H9 (cell line): ENCODE measurements around the gene UPF1. TPM values are rescaled to one million over a fixed set of nuclear protein-coding genes. Genes with fewer than 3 reads are reported as not detected.

Source experiments
- DNase-seq: peaks from one replicate; pipeline ENCODE4 v3.0.0-alpha.2; 2017
- H2AFZ ChIP-seq: one replicate; pipeline ENCODE4 v1.6.1; 2013; ENCODE audit warnings: mild to moderate bottlenecking, low read length, control low read depth, moderate library complexity
- H2AK5ac ChIP-seq: 2 replicates; pipeline ENCODE4 v1.6.1; 2013; ENCODE audit warnings: low read length, control low read depth, mixed read lengths; ENCODE audit not compliant: insufficient read length
- H2BK120ac ChIP-seq: one replicate; pipeline ENCODE4 v1.6.1; 2013; ENCODE audit warnings: low read depth, mild to moderate bottlenecking, low read length, control low read depth, inconsistent platforms; ENCODE audit not compliant: poor library complexity, severe bottlenecking
- H2BK12ac ChIP-seq: 2 replicates; pipeline ENCODE4 v1.6.1; 2013; ENCODE audit warnings: low read length, control low read depth, mixed read lengths, low read depth; ENCODE audit not compliant: insufficient read length
- H2BK15ac ChIP-seq: 2 replicates; pipeline ENCODE4 v1.6.1; 2013; ENCODE audit warnings: low read depth, low read length, control low read depth
- H2BK20ac ChIP-seq: one replicate; pipeline ENCODE4 v1.6.1; 2013; ENCODE audit warnings: low read depth, mild to moderate bottlenecking, low read length, control low read depth, inconsistent platforms; ENCODE audit not compliant: poor library complexity, severe bottlenecking
- H2BK5ac ChIP-seq: 2 replicates; pipeline ENCODE4 v1.6.1; 2013; ENCODE audit warnings: low read length, control low read depth, mixed read lengths; ENCODE audit not compliant: insufficient read length
- H3K14ac ChIP-seq: 2 replicates; pipeline ENCODE4 v1.6.1; 2013; ENCODE audit warnings: low read length, control low read depth; ENCODE audit not compliant: insufficient read depth
- H3K18ac ChIP-seq: 2 replicates; pipeline ENCODE4 v1.6.1; 2013; ENCODE audit warnings: low read depth, mild to moderate bottlenecking, mixed read lengths, low read length, control low read depth; ENCODE audit not compliant: insufficient read length
- H3K23ac ChIP-seq: 2 replicates; pipeline ENCODE4 v1.6.1; 2013; ENCODE audit warnings: low read length, control low read depth, mixed read lengths, low read depth; ENCODE audit not compliant: insufficient read length
- H3K23me2 ChIP-seq: 2 replicates; pipeline ENCODE4 v1.6.1; 2013; ENCODE audit warnings: low read depth, mild to moderate bottlenecking, mixed read lengths, low read length, control low read depth; ENCODE audit not compliant: insufficient read length, poor library complexity, severe bottlenecking
- H3K27ac ChIP-seq: 2 replicates; pipeline ENCODE4 v1.5.1; 2013; ENCODE audit warnings: low read length, control low read depth, mixed read lengths, low read depth; ENCODE audit not compliant: insufficient read length
- H3K27me3 ChIP-seq: 2 replicates; pipeline ENCODE4 v1.6.1; 2013; ENCODE audit warnings: low read length, control low read depth, inconsistent platforms; ENCODE audit not compliant: insufficient read depth
- H3K4ac ChIP-seq: 2 replicates; pipeline ENCODE4 v1.6.1; 2013; ENCODE audit warnings: low read depth, mild to moderate bottlenecking, control low read depth, inconsistent platforms, low read length, moderate library complexity
- H3K4me1 ChIP-seq: 2 replicates; pipeline ENCODE4 v1.6.1; 2013; ENCODE audit warnings: low read length, control low read depth, inconsistent platforms; ENCODE audit not compliant: insufficient read depth
- H3K4me2 ChIP-seq: 2 replicates; pipeline ENCODE4 v1.6.1; 2013; ENCODE audit warnings: low read length, control low read depth, mixed read lengths; ENCODE audit not compliant: insufficient read length, insufficient read depth
- H3K56ac ChIP-seq: 2 replicates; pipeline ENCODE4 v1.6.1; 2013; ENCODE audit warnings: low read depth, mild to moderate bottlenecking, mixed read lengths, low read length, control low read depth; ENCODE audit not compliant: insufficient read length
- H3K79me1 ChIP-seq: 2 replicates; pipeline ENCODE4 v1.6.1; 2013; ENCODE audit warnings: low read depth, mild to moderate bottlenecking, moderate library complexity, low read length, control low read depth, inconsistent platforms; ENCODE audit not compliant: insufficient read depth, poor library complexity, severe bottlenecking
- H3K79me2 ChIP-seq: 2 replicates; pipeline ENCODE4 v1.6.1; 2013; ENCODE audit warnings: low read length, control low read depth, inconsistent platforms; ENCODE audit not compliant: insufficient read depth
- H3K9ac ChIP-seq: 2 replicates; pipeline ENCODE4 v1.6.1; 2013; ENCODE audit warnings: low read length, control low read depth, mixed read lengths; ENCODE audit not compliant: insufficient read length; ENCODE audit errors: extremely low read depth
- H3K9me3 ChIP-seq: one replicate; pipeline ENCODE4 v1.6.1; 2013; ENCODE audit warnings: low read depth, low read length, inconsistent platforms; ENCODE audit not compliant: control insufficient read depth
- H3T11ph ChIP-seq: one replicate; pipeline ENCODE4 v1.6.1; 2013; ENCODE audit warnings: mild to moderate bottlenecking, low read length, control low read depth, inconsistent platforms
- H4K20me1 ChIP-seq: one replicate; pipeline ENCODE4 v1.6.1; 2013; ENCODE audit not compliant: control insufficient read depth, insufficient read length, insufficient read depth
- H4K5ac ChIP-seq: 2 replicates; pipeline ENCODE4 v1.6.1; 2013; ENCODE audit warnings: low read depth, mild to moderate bottlenecking, mixed read lengths, low read length, control low read depth; ENCODE audit not compliant: insufficient read length
- H4K8ac ChIP-seq: replicated peaks from 2 replicates; pipeline ENCODE4 v1.6.1; 2013; ENCODE audit warnings: low read length, control low read depth, mixed read lengths, low read depth; ENCODE audit not compliant: insufficient read length
- H4K91ac ChIP-seq: 2 replicates; pipeline ENCODE4 v1.6.1; 2013; ENCODE audit warnings: low read depth, mild to moderate bottlenecking, moderate library complexity, mixed read lengths, low read length, control low read depth; ENCODE audit not compliant: insufficient read length
- H3K27ac Mint-ChIP-seq, 3 experiments: 2 replicates in 2 of 3; 3 replicates in 1 of 3; pipeline ENCODE4 v1.8.0; 2020 to 2021; ENCODE audit warnings: mixed read lengths in 3 of 3, mild to moderate bottlenecking in 1 of 3, moderate library complexity in 1 of 3
- H3K27me3 Mint-ChIP-seq: 2 replicates; pipeline ENCODE4 v1.8.0; 2021; ENCODE audit warnings: low read depth, mild to moderate bottlenecking, moderate library complexity, mixed read lengths
- H3K36me3 Mint-ChIP-seq, 3 experiments: 2 replicates in 2 of 3; 3 replicates in 1 of 3; pipeline ENCODE4 v1.8.0; 2020 to 2021; ENCODE audit warnings: low read depth in 3 of 3, mixed read lengths in 3 of 3; ENCODE audit not compliant: insufficient read depth in 1 of 3
- H3K4me1 Mint-ChIP-seq, 2 experiments: 2 replicates each; pipeline ENCODE4 v1.8.0; 2020; ENCODE audit warnings: mixed read lengths in 2 of 2
- H3K4me3 Mint-ChIP-seq, 2 experiments: 2 replicates in 1 of 2; 3 replicates in 1 of 2; pipeline ENCODE4 v1.8.0; 2020 to 2021; ENCODE audit warnings: mild to moderate bottlenecking in 2 of 2, mixed read lengths in 2 of 2, moderate library complexity in 1 of 2
- H3K9me3 Mint-ChIP-seq, 2 experiments: 2 replicates in 1 of 2; 3 replicates in 1 of 2; pipeline ENCODE4 v1.8.0; 2020; ENCODE audit warnings: mild to moderate bottlenecking in 2 of 2, mixed read lengths in 2 of 2, moderate library complexity in 1 of 2
- WGBS: extraction: QIAGEN DNeasy Blood & Tissue Kit; methylation state at CpG from one replicate; pipeline ENCODE4 v1.1.7; 2013; ENCODE audit warnings: missing lambda C conversion rate, low lambda C conversion rate, mixed read lengths; ENCODE audit not compliant: insufficient read length; ENCODE audit errors: extremely low coverage; 5-methylcytosine and 5-hydroxymethylcytosine counted together
- total RNA-seq: library from RNA; stranded (reverse); gene quantifications from 2 replicates; pipeline ENCODE4 v1.2.1, GENCODE V29; 2021
- TF ChIP-seq, protein P1 (sequence below): fragments of 200-600 bp; sonication (generic); conservative IDR thresholded peaks from 3 replicates; pipeline ENCODE4 v1.8.0; 2021; ENCODE audit warnings: antibody characterized with exemption, mild to moderate bottlenecking

The UPF1 gene
- total RNA-seq, 1 experiment from 2014 or later: 85.4 TPM

DNA sequence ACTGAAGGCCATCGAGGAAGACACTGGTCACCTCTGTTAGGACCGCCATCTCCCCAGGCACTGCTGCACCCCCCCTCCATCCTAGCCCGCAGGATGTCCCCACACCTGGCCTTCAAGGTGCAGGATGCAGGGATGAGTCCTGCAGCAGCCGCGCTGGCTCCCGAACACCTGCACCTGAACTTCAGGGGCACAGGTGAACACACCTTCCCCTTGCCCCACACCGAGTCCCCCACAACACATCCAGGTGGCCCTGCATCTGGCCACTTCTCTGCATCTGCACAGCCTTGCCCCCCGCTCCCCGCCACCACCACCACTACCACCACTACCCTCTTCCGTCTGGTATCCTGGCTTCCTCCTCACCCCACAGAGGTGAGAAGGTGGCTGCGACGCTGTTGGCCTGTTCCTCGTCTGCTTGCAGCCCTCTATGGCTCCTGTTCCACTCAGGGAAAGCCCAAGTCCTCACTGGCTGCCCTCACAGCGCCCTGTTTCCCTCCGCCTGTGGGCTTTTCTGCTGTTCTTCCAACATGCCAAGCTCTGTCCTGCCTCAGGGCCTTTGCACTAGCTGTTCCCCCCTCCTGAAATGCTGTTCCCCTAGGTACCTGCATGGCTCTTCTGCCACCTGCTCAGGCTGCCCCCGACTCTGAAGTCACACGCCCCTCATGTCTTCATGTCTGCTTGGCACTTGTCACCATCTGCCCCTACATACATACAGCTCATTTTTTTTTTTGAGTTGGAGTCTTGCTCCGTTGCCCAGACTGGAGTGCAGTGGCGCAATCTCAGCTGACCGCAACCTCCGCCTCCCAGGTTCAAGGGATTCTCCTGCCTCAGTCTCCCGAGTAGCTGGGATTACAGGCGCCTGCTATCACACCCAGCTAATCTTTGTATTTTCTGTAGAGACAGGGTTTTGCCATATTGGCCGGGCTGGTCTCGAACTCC is 65.6 kb downstream of the UPF1 start:
- TF ChIP-seq, protein P1, sequence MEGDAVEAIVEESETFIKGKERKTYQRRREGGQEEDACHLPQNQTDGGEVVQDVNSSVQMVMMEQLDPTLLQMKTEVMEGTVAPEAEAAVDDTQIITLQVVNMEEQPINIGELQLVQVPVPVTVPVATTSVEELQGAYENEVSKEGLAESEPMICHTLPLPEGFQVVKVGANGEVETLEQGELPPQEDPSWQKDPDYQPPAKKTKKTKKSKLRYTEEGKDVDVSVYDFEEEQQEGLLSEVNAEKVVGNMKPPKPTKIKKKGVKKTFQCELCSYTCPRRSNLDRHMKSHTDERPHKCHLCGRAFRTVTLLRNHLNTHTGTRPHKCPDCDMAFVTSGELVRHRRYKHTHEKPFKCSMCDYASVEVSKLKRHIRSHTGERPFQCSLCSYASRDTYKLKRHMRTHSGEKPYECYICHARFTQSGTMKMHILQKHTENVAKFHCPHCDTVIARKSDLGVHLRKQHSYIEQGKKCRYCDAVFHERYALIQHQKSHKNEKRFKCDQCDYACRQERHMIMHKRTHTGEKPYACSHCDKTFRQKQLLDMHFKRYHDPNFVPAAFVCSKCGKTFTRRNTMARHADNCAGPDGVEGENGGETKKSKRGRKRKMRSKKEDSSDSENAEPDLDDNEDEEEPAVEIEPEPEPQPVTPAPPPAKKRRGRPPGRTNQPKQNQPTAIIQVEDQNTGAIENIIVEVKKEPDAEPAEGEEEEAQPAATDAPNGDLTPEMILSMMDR: no peak
- Histone ChIP-seq H3K18ac (no peak overlapping the region), H4K8ac (no peak overlapping the region), H2BK12ac (no peak overlapping the region), H3K4me1 (no peaks in the 10 kb centered on the region), H2BK20ac (no peak overlapping the region), H3K79me2 (no peaks in the 10 kb centered on the region), H3K4me2 (no peak overlapping the region), H3K23ac (no peak overlapping the region), H2AK5ac (no peak overlapping the region), H3K23me2 (peaks cover 7% of the 10 kb centered on the region), H4K91ac (no peak overlapping the region), H4K20me1 (no peaks in the 10 kb centered on the region), H3K4ac (no peak overlapping the region), H3K79me1 (no peaks in the 10 kb centered on the region), H2AFZ (no peak overlapping the region), H3K9me3 (no peaks in the 10 kb centered on the region), H3T11ph (no peak overlapping the region), H4K5ac (no peak overlapping the region), H3K27me3 (no peaks in the 10 kb centered on the region; the same call in 1 of the 2 replicates), H3K14ac (no peak overlapping the region), H3K27ac (no peak overlapping the region), H2BK120ac (no peak overlapping the region), H3K56ac (no peak overlapping the region), H2BK5ac (no peak overlapping the region), H3K9ac (no peak overlapping the region), H2BK15ac (no peak overlapping the region)
- Mint-ChIP-seq H3K27me3 (peaks cover 17% of the 10 kb centered on the region), H3K4me3 (peak overlapping the region; percentile 72 to 87; a peak in 4 of 5 replicates), H3K4me1 (peaks cover 0 to 10% of the 10 kb centered on the region in 2 experiments; a peak in 1 of 4 replicates), H3K27ac (no peak overlapping the region; a peak in 1 of 7 replicates), H3K36me3 (peaks cover 0 to 11% (median 5%) of the 10 kb centered on the region in 3 experiments; a peak in 5 of 7 replicates), H3K9me3 (no peaks in the 10 kb centered on the region)
- no peak for DNase-seq
- WGBS: no CpG with 5 or more reads among the region's 25 CpGs
